Stimulated activated naive CD8-positive, alpha-beta T cell treated with anti-CD3 and anti-CD28 coated beads, Interleukin-15, amount 100 ng/mL, for 72 hours (primary cell): ENCODE data around the gene MYMX.
"Not testable (repeated sequence)": the region's sequence is repeated elsewhere in the genome, so short reads cannot be mapped to it uniquely, and the experiment has no call there.

Source experiments
- ATAC-seq: fragments of 150-1000 bp; cut with Tn5 transposase; 2 replicates; pipeline ENCODE4 v1.10.0; 2021; ENCODE audit warnings: mild to moderate bottlenecking, moderate library complexity
- DNase-seq, 2 donors: peaks; one replicate each; pipeline ENCODE4 v3.0.0; 2021 to 2022
- H3K27ac Mint-ChIP-seq, 2 donors: one replicate each; pipeline ENCODE4 v1.8.0; 2022; ENCODE audit warnings: mild to moderate bottlenecking in 2 of 2, mixed read lengths in 2 of 2, moderate library complexity in 2 of 2
- H3K27me3 Mint-ChIP-seq: one replicate; pipeline ENCODE4 v1.8.0; 2022; ENCODE audit warnings: mixed read lengths
- H3K4me1 Mint-ChIP-seq: one replicate; pipeline ENCODE4 v1.8.0; 2022; ENCODE audit warnings: mild to moderate bottlenecking, mixed read lengths
- H3K4me3 Mint-ChIP-seq, 2 donors: one replicate each; pipeline ENCODE4 v1.8.0; 2022; ENCODE audit warnings: mild to moderate bottlenecking in 2 of 2, mixed read lengths in 2 of 2, moderate library complexity in 1 of 2
- H3K9me3 Mint-ChIP-seq, 2 donors: one replicate each; pipeline ENCODE4 v1.8.0; 2022; ENCODE audit warnings: mixed read lengths in 2 of 2

MYMX gene

DNA sequence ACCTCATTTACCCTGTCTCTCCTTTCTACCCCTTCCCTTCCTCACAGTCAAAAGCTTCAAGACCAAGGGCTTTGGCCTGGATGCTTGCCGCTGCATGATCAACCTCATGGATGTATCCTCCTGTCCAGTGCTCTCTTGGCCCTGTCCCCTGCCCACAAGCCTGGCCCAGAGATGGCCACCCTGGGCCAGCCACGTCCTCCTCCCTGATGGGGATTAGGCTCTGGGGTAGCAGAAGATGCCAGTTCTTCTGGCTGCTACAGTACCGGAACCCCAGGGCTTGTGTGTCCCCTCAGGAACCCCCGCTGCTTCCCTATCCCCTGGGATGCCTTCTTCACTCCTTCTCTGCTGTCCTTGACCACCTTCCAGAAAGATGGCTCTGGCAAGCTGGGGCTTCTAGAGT is 35.8 kb upstream of the MYMX start:
- H3K27ac Mint-ChIP-seq: no peak overlapping the region
- no peaks in the 10 kb centered on the region for H3K27me3 Mint-ChIP-seq
- no peaks in the 10 kb centered on the region for H3K9me3 Mint-ChIP-seq
- DNase-seq (no peak), ATAC-seq (no peak)
- H3K4me3 Mint-ChIP-seq: no peak overlapping the region
- peaks cover 28% of the 10 kb centered on the region for H3K4me1 Mint-ChIP-seq

- not testable (repeated sequence) for H3K27me3 Mint-ChIP-seq, H3K9me3 Mint-ChIP-seq, DNase-seq, H3K4me3 Mint-ChIP-seq, ATAC-seq, H3K27ac Mint-ChIP-seq
- peaks cover 28% of the 10 kb centered on the region for H3K4me1 Mint-ChIP-seq
Observed at GRCh38 chr6:44181784-44182183, 34.9 kb upstream of the MYMX start.

- ATAC-seq: no peak
- Mint-ChIP-seq H3K27me3 (no peaks in the 10 kb centered on the region), H3K4me3 (no peak overlapping the region), H3K9me3 (no peaks in the 10 kb centered on the region), H3K27ac (no peak overlapping the region), H3K4me1 (peaks cover 16% of the 10 kb centered on the region)
- DNase-seq: no peak
Observed at GRCh38 chr6:44182911-44183390, 33.8 kb upstream of the MYMX start.

DNA sequence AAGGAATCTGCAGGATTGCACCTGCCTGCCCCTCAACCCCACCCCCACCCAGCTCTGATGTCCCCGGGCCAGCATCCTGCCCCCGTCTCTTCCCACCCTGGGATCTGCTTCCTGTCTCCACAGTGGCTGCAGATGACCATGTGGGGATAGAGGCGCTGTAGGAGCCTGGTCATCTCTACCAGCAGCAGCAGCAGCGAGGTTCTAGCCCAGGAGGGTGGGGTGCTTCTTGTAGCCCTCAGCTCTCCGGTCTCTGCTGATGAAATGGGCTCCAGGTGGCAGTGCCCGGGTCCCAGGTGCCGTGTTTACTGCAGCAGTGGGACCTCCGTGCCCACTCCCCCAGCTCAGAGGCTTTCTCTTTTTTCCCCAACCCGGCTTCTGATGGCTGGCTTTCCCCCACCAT is 32.9 kb upstream of the MYMX start:
- no peak for ATAC-seq
- H3K9me3 Mint-ChIP-seq: no peaks in the 10 kb centered on the region
- no peaks in the 10 kb centered on the region for H3K27me3 Mint-ChIP-seq
- no peak overlapping the region for H3K4me3 Mint-ChIP-seq
- H3K27ac Mint-ChIP-seq: peak overlapping the region in 1 of 2 donors; percentile 33
- no peak for DNase-seq
- peaks cover 16% of the 10 kb centered on the region for H3K4me1 Mint-ChIP-seq

DNA sequence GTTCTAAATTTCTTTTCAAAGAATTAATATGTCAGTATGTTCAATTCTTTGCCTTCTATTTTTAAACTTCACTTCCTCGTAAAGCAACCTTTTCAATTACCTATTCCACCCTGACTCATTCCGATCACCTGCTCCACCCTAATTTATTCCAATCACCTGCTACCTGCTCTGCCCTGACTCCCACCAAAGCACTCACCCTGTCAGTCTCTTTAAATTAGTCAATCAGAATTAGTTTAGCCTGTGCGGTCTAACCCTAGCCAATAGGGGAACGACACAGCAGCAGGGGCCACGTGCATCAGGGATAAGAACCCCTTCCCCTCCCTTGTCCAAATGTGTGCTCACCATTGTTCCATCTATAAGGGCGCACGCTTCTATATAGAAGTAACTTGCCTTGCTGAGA is 31.4 kb upstream of the MYMX start:
- H3K27ac Mint-ChIP-seq, DNase-seq, H3K9me3 Mint-ChIP-seq, H3K27me3 Mint-ChIP-seq, ATAC-seq, H3K4me3 Mint-ChIP-seq: not testable (repeated sequence)
- H3K4me1 Mint-ChIP-seq: peaks cover 22% of the 10 kb centered on the region

- H3K4me1 Mint-ChIP-seq: peaks cover 22% of the 10 kb centered on the region
- H3K4me3 Mint-ChIP-seq: peak overlapping the region; percentile 6 to 29
- H3K27me3 Mint-ChIP-seq: no peaks in the 10 kb centered on the region
- peak; percentile 38 for ATAC-seq
- no peaks in the 10 kb centered on the region for H3K9me3 Mint-ChIP-seq
- H3K27ac Mint-ChIP-seq: peak overlapping the region in 1 of 2 donors; percentile 84
- no peak for DNase-seq
Observed at GRCh38 chr6:44185953-44186634, 30.6 kb upstream of the MYMX start.

DNA sequence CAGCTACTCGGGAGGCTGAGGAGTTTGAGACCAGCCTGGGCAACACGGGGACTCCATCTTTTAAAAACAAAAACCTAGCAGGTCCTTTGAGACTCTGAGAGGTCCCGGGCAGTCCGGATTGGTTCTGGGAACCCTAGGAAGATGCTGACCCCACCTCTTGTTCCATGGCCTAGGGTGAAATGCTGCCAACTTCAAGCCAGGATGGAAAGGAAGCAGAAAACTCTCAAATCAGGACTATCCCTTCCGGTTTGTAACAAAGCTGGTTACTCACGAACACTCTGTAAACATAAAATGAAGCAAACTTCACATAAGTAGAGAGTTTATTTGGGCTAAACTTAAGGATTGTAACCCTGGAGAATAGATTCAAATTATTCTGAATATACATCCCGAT is 30.1 kb upstream of the MYMX start:
- DNase-seq (no peak), ATAC-seq (no peak)
- no peaks in the 10 kb centered on the region for H3K27me3 Mint-ChIP-seq
- H3K4me1 Mint-ChIP-seq: peaks cover 22% of the 10 kb centered on the region
- no peaks in the 10 kb centered on the region for H3K9me3 Mint-ChIP-seq
- H3K4me3 Mint-ChIP-seq: no peak overlapping the region
- no peak overlapping the region for H3K27ac Mint-ChIP-seq

DNA sequence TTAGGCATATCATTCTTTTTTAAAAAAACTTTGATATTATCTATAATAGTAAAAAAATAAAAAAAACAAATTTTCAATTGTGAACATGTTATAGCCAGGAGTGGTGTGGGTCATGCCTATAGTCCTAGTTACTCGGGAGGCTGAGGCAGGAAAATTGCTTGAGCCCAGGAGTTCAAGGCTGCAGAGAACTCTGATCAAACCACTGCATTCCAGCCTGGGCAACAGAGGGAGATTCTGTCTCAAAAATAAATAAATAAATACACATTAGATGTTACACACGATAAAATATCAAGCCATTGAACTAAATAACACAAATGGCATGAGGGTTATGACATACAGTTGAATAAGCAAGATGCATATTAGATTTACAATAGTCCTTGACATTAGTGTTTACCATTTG is 27.9 kb upstream of the MYMX start:
- no peak overlapping the region for H3K4me3 Mint-ChIP-seq

DNA sequence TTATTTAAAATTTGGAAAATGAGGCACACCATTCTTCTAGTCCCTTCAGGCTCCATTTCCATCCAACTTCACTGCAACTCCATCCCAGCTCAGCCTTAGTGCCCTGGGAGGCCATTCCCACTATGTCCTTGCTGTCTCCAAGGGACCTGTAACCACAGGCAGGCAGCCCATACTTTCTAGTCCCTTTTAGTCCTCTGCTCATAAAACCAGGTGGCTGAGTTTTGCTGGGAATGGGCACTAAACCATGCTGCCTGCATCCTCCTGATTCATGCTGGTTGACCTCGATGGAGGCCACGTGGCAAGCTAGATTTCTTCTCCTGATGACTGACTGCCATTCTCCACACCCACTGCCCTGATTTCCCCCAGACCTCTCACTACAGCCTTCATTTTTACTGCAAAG is 27.5 kb upstream of the MYMX start:
- DNase-seq (no peak), ATAC-seq (no peak)
- Mint-ChIP-seq H3K4me3 (no peak overlapping the region), H3K9me3 (no peaks in the 10 kb centered on the region), H3K4me1 (peaks cover 29% of the 10 kb centered on the region), H3K27me3 (peaks cover 17% of the 10 kb centered on the region), H3K27ac (no peak overlapping the region)

More for the DNA sequence above, 27.9 kb upstream of the MYMX start:
- ATAC-seq (no peak), DNase-seq (no peak)
- Mint-ChIP-seq H3K27ac (no peak overlapping the region), H3K9me3 (no peaks in the 10 kb centered on the region), H3K27me3 (peaks cover 16% of the 10 kb centered on the region), H3K4me1 (peaks cover 29% of the 10 kb centered on the region)

GRCh38 chr6:44190715-44191114 is 26.0 kb upstream of the MYMX start:
- DNase-seq (no peak), ATAC-seq (peak; percentile 88)

GRCh38 chr6:44192428-44193041 is 24.2 kb upstream of the MYMX start:
- peak overlapping the region in 1 of 2 donors; percentile 1 for H3K4me3 Mint-ChIP-seq
- DNase-seq (no peak), ATAC-seq (no peak)
- no peaks in the 10 kb centered on the region for H3K9me3 Mint-ChIP-seq
- peak overlapping the region in 1 of 2 donors; percentile 78 for H3K27ac Mint-ChIP-seq
- peaks cover 14% of the 10 kb centered on the region for H3K4me1 Mint-ChIP-seq
- peaks cover 23% of the 10 kb centered on the region for H3K27me3 Mint-ChIP-seq

More at GRCh38 chr6:44190715-44191114, 26.0 kb upstream of the MYMX start:
- Mint-ChIP-seq H3K4me3 (no peak overlapping the region), H3K4me1 (peaks cover 22% of the 10 kb centered on the region), H3K9me3 (no peaks in the 10 kb centered on the region), H3K27me3 (peaks cover 23% of the 10 kb centered on the region), H3K27ac (no peak overlapping the region)

DNA sequence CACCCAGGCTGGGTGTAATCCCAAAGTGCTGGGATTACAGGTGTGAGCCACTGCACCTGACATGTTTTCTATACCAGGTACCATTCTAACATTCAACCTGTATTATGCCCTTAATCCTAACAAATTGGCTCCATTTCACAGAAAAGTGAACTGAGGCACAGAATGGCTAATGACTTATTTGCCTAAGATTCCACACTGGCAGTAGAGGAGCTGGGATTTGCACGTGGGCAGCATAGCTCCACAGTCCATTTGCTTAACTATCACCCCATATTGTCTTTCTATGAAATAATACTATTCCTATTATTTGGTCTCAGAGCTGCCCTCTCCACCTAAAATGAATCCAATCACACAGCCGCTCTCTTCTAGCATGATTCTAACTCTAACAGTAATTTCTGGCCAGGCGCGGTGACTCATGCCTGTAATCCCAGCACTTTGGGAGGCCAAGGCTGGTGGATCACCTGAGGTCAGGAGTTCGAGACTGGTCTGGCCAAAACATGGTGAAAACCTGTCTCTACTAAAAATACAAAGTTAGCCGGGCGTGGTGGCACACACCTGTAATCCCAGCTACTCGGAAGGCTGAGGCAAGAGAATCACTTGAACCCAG is 23.3 kb upstream of the MYMX start:
- Mint-ChIP-seq H3K27me3 (peaks cover 23% of the 10 kb centered on the region), H3K9me3 (no peaks in the 10 kb centered on the region), H3K27ac (no peak overlapping the region), H3K4me1 (peaks cover 14% of the 10 kb centered on the region), H3K4me3 (no peak overlapping the region)
- ATAC-seq (no peak), DNase-seq (no peak)

DNA sequence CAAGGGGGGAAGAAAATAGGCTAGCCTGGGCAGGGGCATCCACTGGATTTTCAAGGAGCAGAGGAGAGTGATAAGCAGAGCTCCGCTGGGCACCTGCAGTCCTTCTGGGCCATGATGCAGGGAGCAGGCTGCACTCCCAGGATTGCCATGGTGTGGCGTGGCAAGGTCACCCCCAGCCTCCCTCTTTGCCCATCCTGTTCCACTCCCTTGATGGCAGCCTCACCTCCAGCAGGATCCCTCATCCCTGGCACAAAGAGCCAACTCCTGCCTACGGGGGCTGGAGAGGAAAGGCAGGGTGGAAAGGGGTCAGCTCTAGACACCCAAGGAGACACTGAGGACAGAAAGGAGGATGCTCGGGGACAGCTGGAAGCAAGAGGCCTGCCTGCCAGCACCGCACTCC is 22.4 kb upstream of the MYMX start:
- ATAC-seq: no peak
- H3K27me3 Mint-ChIP-seq: peaks cover 23% of the 10 kb centered on the region
- H3K27ac Mint-ChIP-seq: peak overlapping the region in 1 of 2 donors; percentile 3

DNA sequence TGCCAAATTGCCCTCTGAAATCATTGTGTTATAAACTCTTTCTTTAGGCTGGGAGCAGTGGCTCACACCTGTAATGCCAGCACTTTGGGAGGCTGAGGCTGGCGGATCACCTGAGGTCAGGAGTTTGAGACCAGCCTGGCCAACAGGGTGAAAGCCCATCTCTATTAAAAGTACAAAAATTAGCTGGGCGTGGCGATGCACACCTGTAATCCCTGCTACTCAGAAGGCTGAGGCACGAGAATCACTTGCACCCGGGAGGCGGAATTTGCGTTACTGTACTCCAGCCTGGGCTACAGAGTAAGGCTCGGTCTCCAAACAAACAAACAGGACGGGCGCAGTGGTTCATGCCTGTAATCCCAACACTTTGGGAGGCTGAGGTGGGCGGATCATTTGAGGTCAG is 20.4 kb upstream of the MYMX start:
- not testable (repeated sequence) for H3K27ac Mint-ChIP-seq, DNase-seq, H3K4me1 Mint-ChIP-seq, ATAC-seq, H3K9me3 Mint-ChIP-seq, H3K4me3 Mint-ChIP-seq
- peaks cover 33% of the 10 kb centered on the region for H3K27me3 Mint-ChIP-seq

More for the DNA sequence above, 22.4 kb upstream of the MYMX start:
- no peak for DNase-seq
- no peaks in the 10 kb centered on the region for H3K9me3 Mint-ChIP-seq
- H3K4me1 Mint-ChIP-seq: peaks cover 12% of the 10 kb centered on the region
- no peak overlapping the region for H3K4me3 Mint-ChIP-seq

GRCh38 chr6:44198684-44199083 is 18.0 kb upstream of the MYMX start:
- H3K4me1 Mint-ChIP-seq: no peaks in the 10 kb centered on the region
- no peak overlapping the region for H3K4me3 Mint-ChIP-seq
- no peak for ATAC-seq
- H3K27me3 Mint-ChIP-seq: peaks cover 21% of the 10 kb centered on the region
- no peak overlapping the region for H3K27ac Mint-ChIP-seq
- no peaks in the 10 kb centered on the region for H3K9me3 Mint-ChIP-seq
- DNase-seq: no peak

- Mint-ChIP-seq H3K9me3 (no peaks in the 10 kb centered on the region), H3K27me3 (peaks cover 15% of the 10 kb centered on the region), H3K27ac (no peak overlapping the region), H3K4me3 (no peak overlapping the region), H3K4me1 (no peaks in the 10 kb centered on the region)
- ATAC-seq (no peak), DNase-seq (no peak)
Observed at GRCh38 chr6:44199883-44200282, 16.8 kb upstream of the MYMX start.
